HFFc6 (cell line): Measurements from ENCODE around the gene TMEM35B. TPM values are rescaled to one million over a fixed set of nuclear protein-coding genes. Genes with fewer than 3 reads are reported as not detected.
"Not testable (repeated sequence)": the region's sequence is repeated elsewhere in the genome, so short reads cannot be mapped to it uniquely, and the experiment has no call there.

Experiments
- DNase-seq: peaks from one replicate; pipeline ENCODE4 v3.0.0-alpha.2; 2018
- H3K27ac Mint-ChIP-seq: 2 replicates; pipeline ENCODE4 v1.8.0; 2020; ENCODE audit warnings: mild to moderate bottlenecking, mixed read lengths
- H3K27me3 Mint-ChIP-seq: 2 replicates; pipeline ENCODE4 v1.8.0; 2021; ENCODE audit warnings: mild to moderate bottlenecking, moderate library complexity, mixed read lengths; ENCODE audit not compliant: insufficient read depth
- H3K36me3 Mint-ChIP-seq: 2 replicates; pipeline ENCODE4 v1.8.0; 2021; ENCODE audit warnings: low read depth, mixed read lengths
- H3K4me1 Mint-ChIP-seq: 2 replicates; pipeline ENCODE4 v1.8.0; 2020; ENCODE audit warnings: low read depth, mixed read lengths
- H3K4me3 Mint-ChIP-seq: 2 replicates; pipeline ENCODE4 v1.8.0; 2020; ENCODE audit warnings: mild to moderate bottlenecking, moderate library complexity, mixed read lengths
- H3K9me3 Mint-ChIP-seq: 2 replicates; pipeline ENCODE4 v1.8.0; 2020; ENCODE audit warnings: mild to moderate bottlenecking, mixed read lengths
- total RNA-seq, 6 experiments: library from RNA; stranded (reverse); fragmentation: NEBNext Ultra II Directional; extraction: Animal tissue kit (Norgen Biotek cat#: 25700); gene quantifications; 2 replicates in 1 of 6; 3 replicates in 5 of 6; pipeline ENCODE4 v1.2.3, GENCODE V29; 2021
- TF ChIP-seq, protein P1 (sequence below): fragments of 200-600 bp; sonication (generic); IDR thresholded peaks from 2 replicates; pipeline ENCODE4 v1.5.0; 2021; ENCODE audit warnings: antibody characterized with exemption, mild to moderate bottlenecking

TMEM35B gene
- total RNA-seq, 6 experiments from 2014 or later = 20.3 to 27.7 (median 20.8) TPM

DNA sequence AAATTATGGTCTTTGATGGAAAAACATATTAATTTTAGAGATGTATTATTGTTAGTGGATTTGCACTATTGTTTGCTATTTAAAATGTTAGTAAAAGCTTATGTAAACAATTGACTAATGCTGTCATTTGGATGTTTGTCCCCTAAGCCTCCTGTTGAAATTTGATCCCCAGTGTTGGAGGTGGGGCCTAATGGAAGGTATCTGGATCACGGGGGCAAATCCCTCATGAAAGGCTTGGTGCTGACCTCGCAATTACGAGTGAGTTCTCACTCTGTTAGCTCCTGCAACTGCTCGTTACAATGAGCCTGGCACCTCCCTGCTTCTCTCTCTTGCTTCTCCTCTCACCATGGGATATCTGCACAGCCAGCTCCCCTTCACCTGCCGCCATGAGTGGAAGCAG lies 14.3 kb downstream of the TMEM35B start:
- Mint-ChIP-seq H3K4me3 (no peak overlapping the region), H3K27me3 (peaks cover 5% of the 10 kb centered on the region), H3K4me1 (peaks cover 12% of the 10 kb centered on the region; the same call in 1 of the 2 replicates), H3K9me3 (peaks cover 5% of the 10 kb centered on the region; the same call in 1 of the 2 replicates), H3K36me3 (no peaks in the 10 kb centered on the region), H3K27ac (no peak overlapping the region)
- TF ChIP-seq, protein P1, sequence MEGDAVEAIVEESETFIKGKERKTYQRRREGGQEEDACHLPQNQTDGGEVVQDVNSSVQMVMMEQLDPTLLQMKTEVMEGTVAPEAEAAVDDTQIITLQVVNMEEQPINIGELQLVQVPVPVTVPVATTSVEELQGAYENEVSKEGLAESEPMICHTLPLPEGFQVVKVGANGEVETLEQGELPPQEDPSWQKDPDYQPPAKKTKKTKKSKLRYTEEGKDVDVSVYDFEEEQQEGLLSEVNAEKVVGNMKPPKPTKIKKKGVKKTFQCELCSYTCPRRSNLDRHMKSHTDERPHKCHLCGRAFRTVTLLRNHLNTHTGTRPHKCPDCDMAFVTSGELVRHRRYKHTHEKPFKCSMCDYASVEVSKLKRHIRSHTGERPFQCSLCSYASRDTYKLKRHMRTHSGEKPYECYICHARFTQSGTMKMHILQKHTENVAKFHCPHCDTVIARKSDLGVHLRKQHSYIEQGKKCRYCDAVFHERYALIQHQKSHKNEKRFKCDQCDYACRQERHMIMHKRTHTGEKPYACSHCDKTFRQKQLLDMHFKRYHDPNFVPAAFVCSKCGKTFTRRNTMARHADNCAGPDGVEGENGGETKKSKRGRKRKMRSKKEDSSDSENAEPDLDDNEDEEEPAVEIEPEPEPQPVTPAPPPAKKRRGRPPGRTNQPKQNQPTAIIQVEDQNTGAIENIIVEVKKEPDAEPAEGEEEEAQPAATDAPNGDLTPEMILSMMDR = no peak
- no peak for DNase-seq

DNA sequence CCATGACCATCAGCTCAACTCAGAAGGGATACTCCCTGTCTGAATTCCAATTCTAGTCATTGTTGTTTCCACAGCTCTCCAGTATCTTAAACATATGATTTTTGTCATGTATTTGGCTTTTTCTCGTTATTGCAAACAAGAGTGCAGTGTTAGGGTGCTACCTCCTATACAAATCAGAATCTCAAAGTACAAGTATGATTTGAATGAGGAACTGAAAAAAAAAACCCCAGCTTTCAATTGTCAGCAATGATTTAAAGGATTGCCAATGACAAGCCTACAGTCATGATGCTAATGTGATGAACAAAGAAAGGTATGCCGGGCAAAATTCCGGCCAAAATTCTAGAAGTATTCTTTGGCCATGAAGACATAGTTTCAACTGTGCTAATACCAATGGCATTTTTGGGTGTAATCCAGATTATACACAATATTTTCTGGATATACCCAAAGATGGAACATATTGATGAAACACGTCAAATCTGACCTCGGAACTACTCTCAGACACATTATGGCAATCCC lies 14.9 kb downstream of the TMEM35B start:
- Mint-ChIP-seq H3K27me3 (peaks cover 5% of the 10 kb centered on the region), H3K27ac (no peak overlapping the region), H3K9me3 (peaks cover 5% of the 10 kb centered on the region; the same call in 1 of the 2 replicates), H3K4me1 (peaks cover 6% of the 10 kb centered on the region; the same call in 1 of the 2 replicates), H3K36me3 (no peaks in the 10 kb centered on the region), H3K4me3 (no peak overlapping the region)
- DNase-seq = no peak
- TF ChIP-seq, protein P1 = no peak

DNA sequence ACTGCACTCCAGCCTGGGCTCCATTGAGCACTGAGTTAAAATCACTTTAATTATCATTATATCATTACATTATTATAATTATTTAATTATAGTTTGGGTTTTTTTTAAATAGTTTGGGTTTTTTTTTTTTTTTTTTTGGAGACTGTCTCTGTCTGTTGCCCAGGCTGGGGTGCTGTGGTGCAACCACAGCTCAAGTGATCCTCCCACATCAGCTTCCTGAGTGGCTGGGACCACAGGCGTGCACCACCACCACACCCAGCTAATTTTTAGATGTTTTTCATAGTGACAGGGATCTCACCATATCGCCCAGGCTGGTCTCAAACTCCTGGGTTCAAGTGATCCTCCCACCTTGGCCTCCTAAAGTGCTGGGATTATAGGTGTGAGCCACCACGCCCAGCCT lies 16.9 kb downstream of the TMEM35B start:
- not testable (repeated sequence) for H3K36me3 Mint-ChIP-seq, H3K9me3 Mint-ChIP-seq, DNase-seq, H3K4me1 Mint-ChIP-seq, H3K27ac Mint-ChIP-seq, H3K27me3 Mint-ChIP-seq, H3K4me3 Mint-ChIP-seq

DNA sequence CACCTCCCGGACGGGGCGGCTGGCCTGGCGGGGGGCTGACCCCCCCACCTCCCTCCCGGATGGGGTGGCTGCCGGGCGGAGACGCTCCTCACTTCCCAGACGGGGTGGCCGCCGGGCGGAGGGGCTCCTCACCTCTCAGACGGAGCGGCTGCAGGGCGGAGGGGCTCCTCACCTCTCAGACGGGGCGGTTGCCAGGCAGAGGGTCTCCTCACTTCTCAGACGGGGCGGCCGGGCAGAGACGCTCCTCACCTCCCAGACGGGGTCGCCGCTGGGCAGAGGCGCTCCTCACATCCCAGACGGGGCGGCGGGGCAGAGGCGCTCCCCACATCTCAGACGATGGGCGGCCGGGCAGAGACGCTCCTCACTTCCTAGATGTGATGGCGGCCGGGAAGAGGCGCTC lies 17.5 kb downstream of the TMEM35B start:
- H3K27me3 Mint-ChIP-seq, H3K4me1 Mint-ChIP-seq, H3K4me3 Mint-ChIP-seq, H3K27ac Mint-ChIP-seq, H3K36me3 Mint-ChIP-seq, DNase-seq, H3K9me3 Mint-ChIP-seq: not testable (repeated sequence)

DNA sequence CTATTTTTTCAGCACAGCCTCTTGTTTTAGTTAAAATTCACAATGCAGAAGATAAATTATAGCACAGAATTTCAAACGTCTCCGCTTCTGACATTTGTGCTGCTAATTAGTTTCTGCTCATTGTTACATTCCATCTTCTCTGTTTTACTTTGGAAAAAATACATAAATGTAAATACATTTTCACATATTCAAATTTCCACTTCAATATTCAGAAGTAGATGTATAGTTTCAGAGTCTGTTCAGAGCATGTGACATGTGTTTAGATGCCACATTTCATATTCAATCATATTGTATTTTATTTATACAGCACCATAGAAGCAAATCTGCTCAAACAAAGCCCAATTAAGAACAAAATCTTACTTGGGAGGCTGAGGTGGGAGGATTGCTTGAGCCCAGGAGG lies 19.6 kb downstream of the TMEM35B start:
- no peak for DNase-seq
- TF ChIP-seq, protein P1 = no peak
- Mint-ChIP-seq H3K4me1 (no peaks in the 10 kb centered on the region; the same call in 1 of the 2 replicates), H3K27ac (no peak overlapping the region), H3K27me3 (no peaks in the 10 kb centered on the region; the same call in 1 of the 2 replicates), H3K4me3 (no peak overlapping the region), H3K36me3 (no peaks in the 10 kb centered on the region), H3K9me3 (peaks cover 5% of the 10 kb centered on the region; the same call in 1 of the 2 replicates)

DNA sequence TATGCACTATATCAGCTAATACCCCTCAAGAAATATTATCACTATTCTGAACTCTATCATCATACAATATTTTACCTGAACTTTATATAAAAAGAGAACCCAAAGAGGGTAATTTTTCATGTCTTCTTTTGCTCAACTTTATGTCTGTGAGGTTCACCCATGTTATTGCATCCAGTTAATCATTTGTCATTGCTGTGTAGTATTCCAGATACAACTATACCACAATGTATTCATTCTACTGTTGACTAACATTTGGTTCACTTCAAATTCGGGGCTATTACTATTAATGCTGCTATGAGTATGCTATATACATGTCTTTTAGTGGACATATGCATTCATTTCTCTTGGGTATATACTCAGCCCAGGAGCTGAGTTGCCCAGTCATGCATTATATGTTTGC lies 34.7 kb downstream of the TMEM35B start:
- no peak overlapping the region for H3K4me3 Mint-ChIP-seq
- H3K9me3 Mint-ChIP-seq = peaks cover 5% of the 10 kb centered on the region; the same call in 1 of the 2 replicates
- no peak for DNase-seq

DNA sequence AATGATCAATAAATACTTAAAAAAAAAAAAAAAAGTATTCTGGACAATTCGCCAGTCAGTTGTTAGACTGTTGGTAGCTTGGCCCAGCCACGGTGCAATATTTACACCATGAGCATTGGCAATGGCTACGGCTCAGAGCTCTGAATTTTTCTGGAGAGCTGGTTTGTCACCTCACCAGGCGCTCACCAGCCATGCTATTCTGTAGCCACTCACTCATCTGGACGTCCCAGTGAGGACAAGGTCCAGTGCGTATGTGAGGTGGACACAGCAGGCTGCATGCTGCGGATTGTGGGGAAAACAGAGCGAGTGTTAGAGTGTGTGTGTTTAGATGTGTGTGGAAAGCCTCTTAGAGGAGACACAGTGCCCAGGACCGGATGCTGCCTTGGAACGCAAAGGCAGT lies 36.4 kb downstream of the TMEM35B start:
- not testable (repeated sequence) for H3K4me3 Mint-ChIP-seq, DNase-seq, H3K4me1 Mint-ChIP-seq, H3K27me3 Mint-ChIP-seq, H3K27ac Mint-ChIP-seq, H3K9me3 Mint-ChIP-seq, H3K36me3 Mint-ChIP-seq

More for the DNA sequence above, 34.7 kb downstream of the TMEM35B start:
- TF ChIP-seq, protein P1 = no peak
- no peak overlapping the region for H3K27ac Mint-ChIP-seq
- no peaks in the 10 kb centered on the region for H3K4me1 Mint-ChIP-seq
- peaks cover 7% of the 10 kb centered on the region for H3K27me3 Mint-ChIP-seq
- peaks cover 5% of the 10 kb centered on the region; the same call in 1 of the 2 replicates for H3K36me3 Mint-ChIP-seq

DNA sequence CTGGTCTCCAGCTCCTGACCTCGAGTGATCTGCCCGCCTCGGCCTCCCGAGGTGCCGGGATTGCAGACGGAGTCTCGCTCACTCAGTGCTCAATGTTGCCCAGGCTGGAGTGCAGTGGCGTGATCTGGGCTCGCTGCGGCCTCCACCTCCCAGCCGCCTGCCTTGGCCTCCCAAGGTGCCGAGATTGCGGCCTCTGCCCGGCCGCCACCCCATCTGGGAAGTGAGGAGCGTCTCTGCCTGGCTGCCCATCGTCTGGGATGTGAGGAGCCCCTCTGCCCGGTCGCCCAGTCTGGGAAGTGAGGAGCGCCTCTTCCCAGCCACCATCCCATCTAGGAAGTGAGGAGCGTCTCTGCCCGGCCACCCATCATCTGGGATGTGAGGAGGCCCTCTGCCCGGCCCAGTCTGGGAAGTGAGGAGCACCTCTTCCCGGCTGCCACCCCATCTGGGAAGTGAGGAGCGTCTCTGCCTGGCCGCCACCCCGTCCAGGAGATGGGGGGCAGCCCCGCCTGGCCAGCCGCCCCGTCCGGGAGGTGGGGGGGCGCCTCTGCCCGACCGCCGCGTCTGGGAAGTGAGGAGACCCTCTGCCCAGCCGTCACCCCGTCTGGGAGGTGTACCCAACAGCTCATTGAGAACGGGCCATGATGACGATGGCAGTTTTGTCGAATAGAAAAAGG lies 37.4 kb downstream of the TMEM35B start:
- not testable (repeated sequence) for H3K9me3 Mint-ChIP-seq, H3K27me3 Mint-ChIP-seq, H3K4me3 Mint-ChIP-seq, H3K4me1 Mint-ChIP-seq, H3K36me3 Mint-ChIP-seq, DNase-seq, H3K27ac Mint-ChIP-seq
